GM19035 (cell line): ENCODE measurements around the gene MAP3K9.

ENCODE experiments used
- ATAC-seq: cut with Tn5 transposase; IDR thresholded peaks from one replicate; pipeline ENCODE4 v1.9.1; 2021; ENCODE audit not compliant: unreplicated experiment

The MAP3K9 gene

GRCh38 chr14:70788898-70789297 lies 20.4 kb downstream of the MAP3K9 start:
- no peak for ATAC-seq

GRCh38 chr14:70785556-70785955 lies 23.8 kb downstream of the MAP3K9 start:
- ATAC-seq, result no peak

- no peak for ATAC-seq
These were observed 24.4 kb downstream of the MAP3K9 start for GRCh38 chr14:70784886-70785285.

- no peak for ATAC-seq
These were observed 27.0 kb downstream of the MAP3K9 start for GRCh38 chr14:70782361-70782760.

- no peak for ATAC-seq
These were observed 28.8 kb downstream of the MAP3K9 start for GRCh38 chr14:70780396-70781075.

GRCh38 chr14:70779667-70780066 lies 29.6 kb downstream of the MAP3K9 start:
- no peak for ATAC-seq

- ATAC-seq, result no peak
These were observed 33.1 kb downstream of the MAP3K9 start for GRCh38 chr14:70776197-70776596.

- ATAC-seq, result no peak
These were observed 36.0 kb downstream of the MAP3K9 start for GRCh38 chr14:70773182-70773862.

- no peak for ATAC-seq
These were observed 37.5 kb downstream of the MAP3K9 start for GRCh38 chr14:70771781-70772212.

GRCh38 chr14:70770490-70770889 lies 38.8 kb downstream of the MAP3K9 start:
- ATAC-seq, result no peak

- no peak for ATAC-seq
These were observed 49.9 kb downstream of the MAP3K9 start for GRCh38 chr14:70759398-70759797.

- ATAC-seq, result no peak
These were observed 53.7 kb downstream of the MAP3K9 start for GRCh38 chr14:70755655-70756054.

- ATAC-seq, result no peak
These were observed 54.3 kb downstream of the MAP3K9 start for GRCh38 chr14:70754991-70755390.

- ATAC-seq, result no peak
These were observed 55.8 kb downstream of the MAP3K9 start for GRCh38 chr14:70753518-70753953.

- no peak for ATAC-seq
These were observed 60.9 kb downstream of the MAP3K9 start for GRCh38 chr14:70748422-70748821.

- ATAC-seq, result no peak
These were observed 64.7 kb downstream of the MAP3K9 start for GRCh38 chr14:70744641-70745040.

GRCh38 chr14:70742316-70742715 lies 67.0 kb downstream of the MAP3K9 start:
- ATAC-seq, result no peak

GRCh38 chr14:70741482-70741881 lies 67.8 kb downstream of the MAP3K9 start:
- no peak for ATAC-seq

- no peak for ATAC-seq
These were observed 74.3 kb downstream of the MAP3K9 start for GRCh38 chr14:70735043-70735442.

- ATAC-seq, result no peak
These were observed 77.7 kb downstream of the MAP3K9 start for GRCh38 chr14:70731447-70732239.

GRCh38 chr14:70730393-70730792 lies 78.9 kb downstream of the MAP3K9 start:
- ATAC-seq, result no peak
